Left cardiac atrium (tissue), 4 donors: ENCODE measurements around the gene ANKS1B. TPM values are rescaled to one million over a fixed set of nuclear protein-coding genes. Genes with fewer than 3 reads are reported as not detected.
A peak's percentile ranks its signal among the peaks of the same experiment; 100 is the strongest.

Experiments
- ATAC-seq, 2 donors: fragments of 200-7000 bp; cut with Tn5 transposase; one replicate each; pipeline ENCODE4 v1.9.1; 2020; ENCODE audit warnings: mild to moderate bottlenecking in 2 of 2, moderate library complexity in 2 of 2
- DNase-seq: peaks from one replicate; pipeline ENCODE4 v3.0.0-alpha.2; 2020
- intact Hi-C, 2 donors: fragments of 100-400 bp; cut with DNase I; formaldehyde crosslinking; loops; one replicate each; pipeline versions ENCODE4 v1.14.1 to v1.15.1; 2022 to 2023
- total RNA-seq, 2 donors: library from RNA; stranded (reverse); fragmentation: NEBNext Ultra II Directional; extraction: Animal tissue kit (Norgen Biotek cat#: 25700); gene quantifications; one replicate each; pipeline ENCODE4 v1.2.1, GENCODE V29; 2021
- donor health status: DM: no; HTN: yes; CAD: no.
- donor health status: DM: no; HTN: yes; CAD: no; lungs with severe emphysema.
- donor health status: DM: yes; HTN: yes; CAD: no.
- donor health status: Dilated cardiomyopathy.

Gene ANKS1B
- total RNA-seq, 2 donors from 2014 or later = 3.1 TPM

- ATAC-seq = no peak
- DNase-seq = no peak
- intact Hi-C loops = no loop called here
Measured at GRCh38 chr12:98735821-98736220, 1248.9 kb downstream of the ANKS1B start.

DNA sequence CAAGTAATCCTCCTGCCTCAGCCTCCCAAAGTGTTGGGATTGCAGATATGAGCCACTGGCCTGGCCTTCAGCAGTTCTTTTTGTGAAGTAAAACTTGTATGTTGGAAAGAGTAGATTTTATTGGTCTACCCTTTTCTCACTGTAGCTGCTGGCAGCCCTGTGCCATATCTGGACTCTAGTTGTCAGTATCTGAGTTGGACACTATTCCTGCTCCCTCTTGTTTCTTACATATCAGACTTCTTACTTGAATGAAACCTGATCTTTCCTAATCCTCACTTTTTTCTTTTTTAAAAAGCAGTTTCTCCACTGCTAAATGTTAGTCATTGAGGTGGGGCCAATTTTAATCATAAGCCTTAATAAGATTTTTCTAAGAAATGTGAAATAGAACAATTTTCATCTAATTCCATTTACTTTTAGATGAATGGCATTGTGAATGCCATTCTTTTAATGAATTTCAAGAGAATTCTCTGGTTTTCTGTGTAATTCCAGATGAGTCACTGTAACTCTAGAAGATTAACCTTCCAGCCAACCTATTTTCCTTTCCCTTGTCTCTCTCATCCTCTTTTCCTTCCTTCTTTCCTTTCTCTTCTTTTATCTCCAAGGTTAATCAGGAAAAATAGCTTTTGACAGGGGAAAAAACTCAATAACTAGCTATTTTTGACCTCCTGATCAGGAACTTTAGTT is 1250.9 kb downstream of the ANKS1B start:
- DNase-seq (no peak), ATAC-seq (no peak)
- intact Hi-C loops = no loop called here

- ATAC-seq (no peak), DNase-seq (no peak)
- intact Hi-C loops = no loop called here
Measured at GRCh38 chr12:98730412-98730811, 1254.3 kb downstream of the ANKS1B start.

- intact Hi-C loops = no loop called here
- DNase-seq = no peak
- ATAC-seq = no peak
Measured at GRCh38 chr12:98727196-98727595, 1257.5 kb downstream of the ANKS1B start.

GRCh38 chr12:98725476-98726247 is 1259.1 kb downstream of the ANKS1B start:
- intact Hi-C loops = no loop called here
- peak; percentile 71 to 78 for ATAC-seq
- DNase-seq = no peak

DNA sequence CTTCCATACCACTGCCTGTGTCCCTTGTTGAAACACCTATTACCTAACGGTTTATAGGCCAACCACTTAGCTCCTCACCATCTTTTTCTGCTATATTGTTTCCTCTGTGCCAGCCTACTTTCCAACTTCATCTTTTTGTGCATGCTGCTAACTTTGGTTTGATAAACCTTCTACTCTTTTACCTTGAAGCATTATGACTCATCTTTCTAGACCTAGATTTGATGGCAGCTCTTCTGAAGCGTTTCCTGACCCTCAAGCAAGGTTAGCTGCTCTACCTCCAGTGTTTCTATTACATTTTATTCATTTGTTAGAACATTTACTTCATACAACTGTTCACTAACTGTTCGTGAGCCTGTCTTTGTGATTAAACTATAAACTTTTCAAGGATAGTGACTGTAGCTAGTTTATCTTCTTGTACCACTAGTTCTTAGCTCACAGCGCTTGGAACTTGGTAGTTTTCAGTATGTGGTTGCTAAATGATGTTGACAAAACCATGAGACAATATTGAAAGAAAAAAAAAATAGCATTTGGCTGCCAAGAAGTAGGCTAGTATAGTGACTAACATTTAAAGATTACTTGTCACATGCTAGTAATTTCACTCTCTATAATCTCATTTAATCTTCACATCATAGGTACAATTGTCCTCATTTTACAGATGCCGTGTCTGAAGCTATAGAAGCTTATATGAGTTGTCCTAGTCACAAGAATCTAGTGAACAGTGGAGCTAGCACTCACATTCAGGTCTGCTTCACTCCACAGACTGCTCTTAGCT is 1260.2 kb downstream of the ANKS1B start:
- no peak for ATAC-seq
- no peak for DNase-seq
- intact Hi-C loops = no loop called here

DNA sequence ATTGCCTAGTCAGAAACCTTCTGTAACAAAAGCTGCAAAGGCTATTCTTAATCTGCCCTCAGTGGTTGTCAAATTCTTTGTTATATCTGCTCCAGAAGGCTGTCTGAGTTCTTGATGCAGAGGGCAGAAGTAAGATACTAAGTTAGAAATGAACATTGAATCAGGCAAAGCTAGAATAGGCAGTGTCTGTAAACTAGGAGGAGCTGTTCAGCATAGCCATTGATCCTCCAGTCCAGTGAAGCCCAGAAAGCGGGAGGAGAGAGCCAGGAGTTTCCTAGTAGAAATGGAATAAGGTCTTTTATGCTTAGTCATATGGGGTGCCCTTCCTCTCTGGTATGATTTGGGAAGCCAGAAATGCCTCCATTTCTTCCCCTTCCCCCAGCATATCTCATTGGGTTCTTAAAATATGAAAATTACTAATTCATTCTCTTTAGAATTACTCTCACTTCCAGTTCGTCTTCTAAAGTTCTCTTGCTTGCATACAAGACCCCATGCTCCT is 1263.5 kb downstream of the ANKS1B start:
- ATAC-seq (no peak), DNase-seq (no peak)
- intact Hi-C loops = no loop called here

GRCh38 chr12:98719515-98720504 is 1264.9 kb downstream of the ANKS1B start:
- intact Hi-C loops = no loop called here
- no peak for ATAC-seq
- no peak for DNase-seq

- ATAC-seq (no peak), DNase-seq (no peak)
- intact Hi-C loops = no loop called here
Measured at GRCh38 chr12:98714426-98714825, 1270.3 kb downstream of the ANKS1B start.

DNA sequence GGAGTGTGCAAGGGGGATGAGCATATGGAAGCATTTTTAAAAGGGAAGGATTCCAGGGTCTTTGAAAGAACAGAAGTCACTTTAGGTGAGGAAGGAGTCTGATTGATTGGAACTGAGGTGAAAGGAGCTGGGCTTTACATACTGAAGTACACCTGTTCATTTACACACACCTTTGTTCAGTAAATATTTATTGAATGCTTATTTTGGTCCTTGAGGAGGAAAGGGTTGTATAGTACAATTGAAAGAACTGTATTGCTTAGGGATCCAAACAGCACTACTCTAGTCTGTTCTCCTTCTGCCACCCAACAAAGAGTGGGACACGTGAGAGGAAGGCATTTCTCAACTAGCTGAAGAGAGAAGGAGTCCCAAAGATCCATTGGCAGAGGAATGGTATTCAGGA is 1275.7 kb downstream of the ANKS1B start:
- intact Hi-C loops = loop anchor here in 1 of 2 donors (10.0 kb wide), 1 partner anchor 286 kb away; no protein-coding TSS in a partner anchor

DNA sequence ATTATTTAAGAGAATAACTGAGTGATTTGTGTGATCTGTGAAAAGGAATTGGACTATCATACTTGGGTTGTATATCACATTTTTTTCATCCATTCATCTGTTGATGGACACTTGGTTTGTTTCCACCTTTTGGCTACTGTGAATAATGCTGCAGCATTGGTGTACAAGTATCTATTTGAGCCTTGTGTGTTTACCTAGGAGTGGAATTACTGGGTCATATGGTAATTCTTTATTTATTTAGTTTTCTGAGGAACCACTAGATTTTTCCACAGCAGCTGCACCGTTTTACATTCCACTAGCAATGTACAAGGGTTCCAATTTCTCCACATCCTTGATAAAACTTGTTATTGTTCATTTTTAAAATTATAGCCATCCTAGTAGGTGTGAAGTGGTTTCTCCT is 1283.6 kb downstream of the ANKS1B start:
- ATAC-seq (no peak), DNase-seq (no peak)
- intact Hi-C loops = loop anchor here in 1 of 2 donors (10.0 kb wide), 1 partner anchor 294 kb away; no protein-coding TSS in a partner anchor

More for the DNA sequence above, 1275.7 kb downstream of the ANKS1B start:
- ATAC-seq (no peak), DNase-seq (no peak)

- peak; percentile 93 to 94 for ATAC-seq
- DNase-seq = no peak
- intact Hi-C loops = loop anchor here in 1 of 2 donors (1.0 kb wide), 1 partner anchor 299 kb away; no protein-coding TSS in a partner anchor
Measured at GRCh38 chr12:98699586-98699985, 1285.2 kb downstream of the ANKS1B start.

- ATAC-seq (peak; percentile 93 to 95), DNase-seq (peak; percentile 46)
Measured at GRCh38 chr12:98698603-98699463, 1285.9 kb downstream of the ANKS1B start.

GRCh38 chr12:98697209-98697608 is 1287.5 kb downstream of the ANKS1B start:
- ATAC-seq = no peak
- intact Hi-C loops = no loop called here
- DNase-seq = no peak

More at GRCh38 chr12:98698603-98699463, 1285.9 kb downstream of the ANKS1B start:
- intact Hi-C loops = loop anchor here in 1 of 2 donors (1.0 kb wide), 1 partner anchor 299 kb away; no protein-coding TSS in a partner anchor

DNA sequence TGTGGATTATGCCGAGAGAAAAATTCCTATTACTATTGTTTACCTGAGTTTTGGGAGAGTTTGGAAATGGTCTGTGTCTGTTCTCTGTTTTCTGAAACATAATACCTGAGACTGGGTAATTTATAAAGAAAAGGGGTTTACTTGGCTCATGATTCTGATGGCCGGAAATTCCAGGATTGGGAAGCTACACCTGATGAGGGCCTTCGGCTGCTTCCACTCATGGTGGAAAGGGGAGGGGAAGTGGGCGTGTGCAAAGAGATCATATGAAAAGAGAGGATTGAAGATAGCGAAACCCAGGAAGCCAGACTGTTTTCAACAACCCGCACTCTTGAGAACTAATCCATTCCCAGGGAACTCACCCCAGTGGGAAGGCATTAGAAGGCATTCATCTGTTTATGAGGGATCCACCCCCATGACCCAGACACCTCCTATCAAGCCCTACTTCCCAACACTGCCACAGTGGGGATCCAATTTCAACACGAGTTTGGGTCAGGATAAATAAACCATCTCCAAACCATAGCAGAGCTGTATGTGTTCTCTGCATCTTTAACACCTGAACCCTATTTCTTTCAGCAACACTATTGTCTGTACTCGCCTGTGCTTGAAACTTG is 1288.6 kb downstream of the ANKS1B start:
- ATAC-seq (no peak), DNase-seq (no peak)
- intact Hi-C loops = no loop called here

GRCh38 chr12:98691351-98691750 is 1293.4 kb downstream of the ANKS1B start:
- DNase-seq (no peak), ATAC-seq (no peak)
- intact Hi-C loops = no loop called here

DNA sequence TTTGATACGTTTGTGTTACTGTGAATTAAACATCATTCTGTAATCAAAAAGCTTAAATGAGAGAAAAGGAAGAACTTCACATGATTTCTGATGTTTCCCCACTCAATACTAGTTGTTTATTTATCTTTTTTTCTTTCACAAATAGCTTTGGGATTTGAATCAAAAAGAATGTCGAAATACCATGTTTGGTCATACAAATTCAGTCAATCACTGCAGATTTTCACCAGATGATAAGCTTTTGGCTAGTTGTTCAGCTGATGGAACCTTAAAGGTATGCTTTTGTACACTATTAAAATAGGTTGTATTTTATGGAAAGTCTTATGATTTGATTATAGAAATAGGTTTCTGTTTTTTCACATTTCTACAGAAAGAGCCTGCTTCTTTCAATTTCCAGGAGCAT is 1298.1 kb downstream of the ANKS1B start:
- ATAC-seq (no peak), DNase-seq (no peak)
- intact Hi-C loops = no loop called here
